H9 (cell line): ENCODE measurements around the gene CYB5R3. TPM values are rescaled to one million over a fixed set of nuclear protein-coding genes. Genes with fewer than 3 reads are reported as not detected.

Experiments used
- DNase-seq: peaks from one replicate; pipeline ENCODE4 v3.0.0-alpha.2; 2017
- H2AFZ ChIP-seq: one replicate; pipeline ENCODE4 v1.6.1; 2013; ENCODE audit warnings: mild to moderate bottlenecking, low read length, control low read depth, moderate library complexity
- H2AK5ac ChIP-seq: 2 replicates; pipeline ENCODE4 v1.6.1; 2013; ENCODE audit warnings: low read length, control low read depth, mixed read lengths; ENCODE audit not compliant: insufficient read length
- H2BK120ac ChIP-seq: one replicate; pipeline ENCODE4 v1.6.1; 2013; ENCODE audit warnings: low read depth, mild to moderate bottlenecking, low read length, control low read depth, inconsistent platforms; ENCODE audit not compliant: poor library complexity, severe bottlenecking
- H2BK12ac ChIP-seq: 2 replicates; pipeline ENCODE4 v1.6.1; 2013; ENCODE audit warnings: low read length, control low read depth, mixed read lengths, low read depth; ENCODE audit not compliant: insufficient read length
- H2BK15ac ChIP-seq: 2 replicates; pipeline ENCODE4 v1.6.1; 2013; ENCODE audit warnings: low read depth, low read length, control low read depth
- H2BK20ac ChIP-seq: one replicate; pipeline ENCODE4 v1.6.1; 2013; ENCODE audit warnings: low read depth, mild to moderate bottlenecking, low read length, control low read depth, inconsistent platforms; ENCODE audit not compliant: poor library complexity, severe bottlenecking
- H2BK5ac ChIP-seq: 2 replicates; pipeline ENCODE4 v1.6.1; 2013; ENCODE audit warnings: low read length, control low read depth, mixed read lengths; ENCODE audit not compliant: insufficient read length
- H3K14ac ChIP-seq: 2 replicates; pipeline ENCODE4 v1.6.1; 2013; ENCODE audit warnings: low read length, control low read depth; ENCODE audit not compliant: insufficient read depth
- H3K18ac ChIP-seq: 2 replicates; pipeline ENCODE4 v1.6.1; 2013; ENCODE audit warnings: low read depth, mild to moderate bottlenecking, mixed read lengths, low read length, control low read depth; ENCODE audit not compliant: insufficient read length
- H3K23ac ChIP-seq: 2 replicates; pipeline ENCODE4 v1.6.1; 2013; ENCODE audit warnings: low read length, control low read depth, mixed read lengths, low read depth; ENCODE audit not compliant: insufficient read length
- H3K23me2 ChIP-seq: 2 replicates; pipeline ENCODE4 v1.6.1; 2013; ENCODE audit warnings: low read depth, mild to moderate bottlenecking, mixed read lengths, low read length, control low read depth; ENCODE audit not compliant: insufficient read length, poor library complexity, severe bottlenecking
- H3K27ac ChIP-seq: 2 replicates; pipeline ENCODE4 v1.5.1; 2013; ENCODE audit warnings: low read length, control low read depth, mixed read lengths, low read depth; ENCODE audit not compliant: insufficient read length
- H3K27me3 ChIP-seq: 2 replicates; pipeline ENCODE4 v1.6.1; 2013; ENCODE audit warnings: low read length, control low read depth, inconsistent platforms; ENCODE audit not compliant: insufficient read depth
- H3K4ac ChIP-seq: 2 replicates; pipeline ENCODE4 v1.6.1; 2013; ENCODE audit warnings: low read depth, mild to moderate bottlenecking, control low read depth, inconsistent platforms, low read length, moderate library complexity
- H3K4me1 ChIP-seq: 2 replicates; pipeline ENCODE4 v1.6.1; 2013; ENCODE audit warnings: low read length, control low read depth, inconsistent platforms; ENCODE audit not compliant: insufficient read depth
- H3K4me2 ChIP-seq: 2 replicates; pipeline ENCODE4 v1.6.1; 2013; ENCODE audit warnings: low read length, control low read depth, mixed read lengths; ENCODE audit not compliant: insufficient read length, insufficient read depth
- H3K56ac ChIP-seq: 2 replicates; pipeline ENCODE4 v1.6.1; 2013; ENCODE audit warnings: low read depth, mild to moderate bottlenecking, mixed read lengths, low read length, control low read depth; ENCODE audit not compliant: insufficient read length
- H3K79me1 ChIP-seq: 2 replicates; pipeline ENCODE4 v1.6.1; 2013; ENCODE audit warnings: low read depth, mild to moderate bottlenecking, moderate library complexity, low read length, control low read depth, inconsistent platforms; ENCODE audit not compliant: insufficient read depth, poor library complexity, severe bottlenecking
- H3K79me2 ChIP-seq: 2 replicates; pipeline ENCODE4 v1.6.1; 2013; ENCODE audit warnings: low read length, control low read depth, inconsistent platforms; ENCODE audit not compliant: insufficient read depth
- H3K9ac ChIP-seq: 2 replicates; pipeline ENCODE4 v1.6.1; 2013; ENCODE audit warnings: low read length, control low read depth, mixed read lengths; ENCODE audit not compliant: insufficient read length; ENCODE audit errors: extremely low read depth
- H3K9me3 ChIP-seq: one replicate; pipeline ENCODE4 v1.6.1; 2013; ENCODE audit warnings: low read depth, low read length, inconsistent platforms; ENCODE audit not compliant: control insufficient read depth
- H3T11ph ChIP-seq: one replicate; pipeline ENCODE4 v1.6.1; 2013; ENCODE audit warnings: mild to moderate bottlenecking, low read length, control low read depth, inconsistent platforms
- H4K20me1 ChIP-seq: one replicate; pipeline ENCODE4 v1.6.1; 2013; ENCODE audit not compliant: control insufficient read depth, insufficient read length, insufficient read depth
- H4K5ac ChIP-seq: 2 replicates; pipeline ENCODE4 v1.6.1; 2013; ENCODE audit warnings: low read depth, mild to moderate bottlenecking, mixed read lengths, low read length, control low read depth; ENCODE audit not compliant: insufficient read length
- H4K8ac ChIP-seq: replicated peaks from 2 replicates; pipeline ENCODE4 v1.6.1; 2013; ENCODE audit warnings: low read length, control low read depth, mixed read lengths, low read depth; ENCODE audit not compliant: insufficient read length
- H4K91ac ChIP-seq: 2 replicates; pipeline ENCODE4 v1.6.1; 2013; ENCODE audit warnings: low read depth, mild to moderate bottlenecking, moderate library complexity, mixed read lengths, low read length, control low read depth; ENCODE audit not compliant: insufficient read length
- H3K27ac Mint-ChIP-seq, 3 experiments: 2 replicates in 2 of 3; 3 replicates in 1 of 3; pipeline ENCODE4 v1.8.0; 2020 to 2021; ENCODE audit warnings: mixed read lengths in 3 of 3, mild to moderate bottlenecking in 1 of 3, moderate library complexity in 1 of 3
- H3K27me3 Mint-ChIP-seq: 2 replicates; pipeline ENCODE4 v1.8.0; 2021; ENCODE audit warnings: low read depth, mild to moderate bottlenecking, moderate library complexity, mixed read lengths
- H3K36me3 Mint-ChIP-seq, 3 experiments: 2 replicates in 2 of 3; 3 replicates in 1 of 3; pipeline ENCODE4 v1.8.0; 2020 to 2021; ENCODE audit warnings: low read depth in 3 of 3, mixed read lengths in 3 of 3; ENCODE audit not compliant: insufficient read depth in 1 of 3
- H3K4me1 Mint-ChIP-seq, 2 experiments: 2 replicates each; pipeline ENCODE4 v1.8.0; 2020; ENCODE audit warnings: mixed read lengths in 2 of 2
- H3K4me3 Mint-ChIP-seq, 2 experiments: 2 replicates in 1 of 2; 3 replicates in 1 of 2; pipeline ENCODE4 v1.8.0; 2020 to 2021; ENCODE audit warnings: mild to moderate bottlenecking in 2 of 2, mixed read lengths in 2 of 2, moderate library complexity in 1 of 2
- H3K9me3 Mint-ChIP-seq, 2 experiments: 2 replicates in 1 of 2; 3 replicates in 1 of 2; pipeline ENCODE4 v1.8.0; 2020; ENCODE audit warnings: mild to moderate bottlenecking in 2 of 2, mixed read lengths in 2 of 2, moderate library complexity in 1 of 2
- CTCF ChIP-seq: fragments of 200-600 bp; sonication (generic); conservative IDR thresholded peaks from 3 replicates; pipeline ENCODE4 v1.8.0; 2021; ENCODE audit warnings: antibody characterized with exemption, mild to moderate bottlenecking
- WGBS: extraction: QIAGEN DNeasy Blood & Tissue Kit; methylation state at CpG from one replicate; pipeline ENCODE4 v1.1.7; 2013; ENCODE audit warnings: missing lambda C conversion rate, low lambda C conversion rate, mixed read lengths; ENCODE audit not compliant: insufficient read length; ENCODE audit errors: extremely low coverage; 5-methylcytosine and 5-hydroxymethylcytosine counted together
- total RNA-seq: library from RNA; stranded (reverse); gene quantifications from 2 replicates; pipeline ENCODE4 v1.2.1, GENCODE V29; 2021

CYB5R3 gene
- total RNA-seq, 1 experiment from 2014 or later = 97.4 TPM

- H3K56ac ChIP-seq = no peak overlapping the region
- H2BK120ac ChIP-seq = no peak overlapping the region
- H3K14ac ChIP-seq = no peak overlapping the region
- no peak overlapping the region for H4K8ac ChIP-seq
- H3T11ph ChIP-seq = no peak overlapping the region
- no peak for DNase-seq
- peaks cover 3% of the 10 kb centered on the region for H3K23me2 ChIP-seq
- peaks cover 52% of the 10 kb centered on the region for H3K27me3 Mint-ChIP-seq
- no peak overlapping the region for H3K4me2 ChIP-seq
- no peaks in the 10 kb centered on the region for H3K9me3 ChIP-seq
- H2BK20ac ChIP-seq = no peak overlapping the region
- H3K79me1 ChIP-seq = no peaks in the 10 kb centered on the region
- no peaks in the 10 kb centered on the region; a peak in 2 of 5 replicates for H3K9me3 Mint-ChIP-seq
- no peak overlapping the region for H2BK12ac ChIP-seq
- no peak overlapping the region for H4K5ac ChIP-seq
- no peaks in the 10 kb centered on the region for H3K4me1 Mint-ChIP-seq
- TF ChIP-seq CTCF = no peak
- H3K4ac ChIP-seq = no peak overlapping the region
- no peaks in the 10 kb centered on the region for H3K36me3 Mint-ChIP-seq
- no peak overlapping the region for H3K27ac ChIP-seq
- no peak overlapping the region for H2AFZ ChIP-seq
- H2AK5ac ChIP-seq = no peak overlapping the region
- H4K20me1 ChIP-seq = no peaks in the 10 kb centered on the region
- H3K4me1 ChIP-seq = no peaks in the 10 kb centered on the region
- H3K9ac ChIP-seq = no peak overlapping the region
- H4K91ac ChIP-seq = no peak overlapping the region
- no peaks in the 10 kb centered on the region; the same call in 1 of the 2 replicates for H3K27me3 ChIP-seq
- H3K4me3 Mint-ChIP-seq = no peak overlapping the region
- H3K27ac Mint-ChIP-seq = no peak overlapping the region
- no CpG with 5 or more reads among the region's 11 CpGs for WGBS
- H3K23ac ChIP-seq = no peak overlapping the region
- H2BK15ac ChIP-seq = no peak overlapping the region
- no peaks in the 10 kb centered on the region for H3K79me2 ChIP-seq
- no peak overlapping the region for H3K18ac ChIP-seq
- no peak overlapping the region for H2BK5ac ChIP-seq
These were observed 16.0 kb upstream of the CYB5R3 start for GRCh38 chr22:42664976-42665831.
